Ovary (tissue), 9 donors: Measurements from ENCODE around the gene DHRS4L2. TPM values are rescaled to one million over a fixed set of nuclear protein-coding genes. Genes with fewer than 3 reads are reported as not detected.
"Not testable (repeated sequence)": the region's sequence is repeated elsewhere in the genome, so short reads cannot be mapped to it uniquely, and the experiment has no call there.

ENCODE experiments used
- DNase-seq, 5 donors: peaks; one replicate each; pipeline ENCODE4 v3.0.0-alpha.2; 2019 to 2020
- H3K27ac ChIP-seq, 2 donors: fragments of 200-600 bp; one replicate each; pipeline versions ENCODE4 v1.5.1 to v1.8.0; 2019 to 2022
- H3K27me3 ChIP-seq: fragments of 200-600 bp; one replicate; pipeline ENCODE4 v1.8.0; 2022
- H3K36me3 ChIP-seq: fragments of 200-600 bp; sonication (generic); one replicate; pipeline ENCODE4 v1.5.1; 2019
- H3K4me1 ChIP-seq: one replicate; pipeline ENCODE4 v1.8.1; 2013; ENCODE audit warnings: mild to moderate bottlenecking, moderate library complexity; ENCODE audit not compliant: insufficient read depth
- H3K4me3 ChIP-seq: fragments of 200-600 bp; sonication (generic); one replicate; pipeline ENCODE4 v1.5.1; 2017
- H3K9me3 ChIP-seq, 2 donors: fragments of 200-600 bp in 1 of 2; sonication (generic) in 1 of 2; one replicate each; pipeline versions ENCODE4 v1.5.1 to v1.8.1; 2013 to 2019; ENCODE audit warnings: mild to moderate bottlenecking in 1 of 2, moderate library complexity in 1 of 2
- CTCF ChIP-seq, 3 donors: fragments of 450-650 bp in 2 of 3; fragments of 200-600 bp in 1 of 3; IDR thresholded peaks; one replicate each; pipeline versions ENCODE4 v1.5.1 to v1.8.0; 2016 to 2022; ENCODE audit warnings: antibody characterized with exemption in 3 of 3, mild to moderate bottlenecking in 1 of 3
- EP300 ChIP-seq: sonication (generic); formaldehyde crosslinking; IDR thresholded peaks from one replicate; pipeline ENCODE4 v1.6.1; 2017; ENCODE audit warnings: antibody characterized with exemption
- POLR2A ChIP-seq: fragments of 450-650 bp; IDR thresholded peaks from one replicate; pipeline ENCODE4 v1.6.1; 2017; ENCODE audit warnings: antibody characterized with exemption, mild to moderate bottlenecking, moderate library complexity
- WGBS, 3 donors: extraction: QIAGEN DNeasy Blood & Tissue Kit in 1 of 3; methylation state at CpG; one replicate each; pipeline versions ENCODE4 v1.1.5 to v1.1.7; 2013 to 2017; 5-methylcytosine and 5-hydroxymethylcytosine counted together
- intact Hi-C, 4 donors: fragments of 100-400 bp; cut with DNase I; formaldehyde crosslinking; loops; one replicate each; pipeline versions ENCODE4 v1.11.0 to v1.15.1; 2022 to 2023
- polyA plus RNA-seq, 2 donors: library from polyadenylated mRNA; stranded (reverse); fragments of 200-250 nt in 1 of 2; fragments of 350-450 nt in 1 of 2; fragmentation: Illumina TruSeq in 1 of 2; extraction: RNeasy Lipid Tissue Mini Kit (QIAGEN cat#74804) in 1 of 2; gene quantifications; one replicate each; pipeline ENCODE4 v1.2.3, GENCODE V29; 2013 to 2014
- total RNA-seq, 7 donors: library from RNA; depleted of rRNA in 2 of 7; stranded (reverse); fragments of >200 nt in 2 of 7; fragmentation: NEBNext Ultra II Directional in 3 of 7; extraction: Animal tissue kit (Norgen Biotek cat#: 25700) in 3 of 7; gene quantifications; one replicate each; pipeline versions ENCODE4 v1.1.0 to v1.2.4, GENCODE V29; 2016 to 2023
- donor health status: DM: no; HTN: no; CAD: no; lungs with moderate emphysema.
- donor health status: DM: no; HTN: no; CAD: no.
- donor health status: Bipolar disorder and iron deficiency.
- donor health status: DM: yes; HTN: yes; CAD: no.
- donor health status: DM: no; HTN: no; CAD: no.
- donor health status: DM: yes; HTN: yes; CAD: no.

Gene DHRS4L2
- total and polyA plus RNA-seq, 9 donors, result 7.7 to 33.1 (median 19.5) TPM

- WGBS, 3 donors, result 0% methylated on average over 43 to 44 of the region's 44 CpGs
- Histone ChIP-seq H3K4me3 (peak within 1 kb of the TSS; percentile 75), H3K9me3 (no peaks in the 10 kb centered on the region), H3K27ac (peak within 1 kb of the TSS; percentile 57 to 86), H3K4me1 (peaks cover 7% of the 10 kb centered on the region), H3K27me3 (no peaks in the 10 kb centered on the region), H3K36me3 (no peaks in the 10 kb centered on the region)
- TF ChIP-seq POLR2A (peak; percentile 39), EP300 (no peak), CTCF (IDR thresholded peaks at IDR 0.05) (peak; percentile 82 to 90 (median 87))
- intact Hi-C loops, result loop anchor here in 1 of 4 donors (5.0 kb wide), 1 partner anchor 366 kb away; no protein-coding TSS in a partner anchor
- peak; percentile 84 to 93 (median 85) for DNase-seq
Observed at GRCh38 chr14:23953464-23954278, 35.1 kb upstream of the DHRS4L2 start, which contains the start of gene DHRS4. TSS of gene DHRS4 (plus strand) at chr14:23953770. CDS start at chr14:23953789, 19 bp downstream.

GRCh38 chr14:23954279-23954614, 34.5 kb upstream of the DHRS4L2 start:
- intact Hi-C loops, result loop anchor here in 1 of 4 donors (5.0 kb wide), 1 partner anchor 367 kb away; no protein-coding TSS in a partner anchor
- H3K4me1 ChIP-seq, DNase-seq, H3K27me3 ChIP-seq, H3K9me3 ChIP-seq, H3K36me3 ChIP-seq: not testable (repeated sequence)
- Histone ChIP-seq H3K27ac (peak overlapping the region; percentile 57 to 86), H3K4me3 (peak overlapping the region; percentile 75)
- 4 to 7% (median 5%) methylated on average over 6 of the region's 6 CpGs for WGBS, 3 donors

GRCh38 chr14:23954965-23955364, 33.8 kb upstream of the DHRS4L2 start:
- not testable (repeated sequence) for H3K27ac ChIP-seq, H3K4me3 ChIP-seq, H3K4me1 ChIP-seq, H3K9me3 ChIP-seq, H3K36me3 ChIP-seq, H3K27me3 ChIP-seq
- intact Hi-C loops, result loop anchor here in 1 of 4 donors (5.0 kb wide), 1 partner anchor 368 kb away; no protein-coding TSS in a partner anchor
- WGBS, 3 donors, result 25 to 50% (median 29%) methylated on average over 20 of the region's 20 CpGs
- peak; percentile 24 to 65 (median 54) for DNase-seq

GRCh38 chr14:23955811-23956210, 32.9 kb upstream of the DHRS4L2 start:
- intact Hi-C loops, H3K4me1 ChIP-seq, H3K27ac ChIP-seq: not testable (repeated sequence)

GRCh38 chr14:23957913-23958569, 30.7 kb upstream of the DHRS4L2 start:
- H3K4me1 ChIP-seq, H3K9me3 ChIP-seq, H3K36me3 ChIP-seq, DNase-seq, H3K27ac ChIP-seq, intact Hi-C loops, H3K27me3 ChIP-seq, H3K4me3 ChIP-seq: not testable (repeated sequence)
- WGBS, 3 donors, result 90 to 93% (median 92%) methylated on average over 9 of the region's 9 CpGs

More at GRCh38 chr14:23955811-23956210, 32.9 kb upstream of the DHRS4L2 start:
- WGBS, 3 donors, result 81 to 83% (median 81%) methylated on average over 2 of the region's 2 CpGs
- not testable (repeated sequence) for H3K9me3 ChIP-seq, H3K4me3 ChIP-seq, DNase-seq, H3K36me3 ChIP-seq, H3K27me3 ChIP-seq

- H3K4me3 ChIP-seq, H3K9me3 ChIP-seq, H3K27ac ChIP-seq, H3K27me3 ChIP-seq, H3K4me1 ChIP-seq, intact Hi-C loops, DNase-seq, H3K36me3 ChIP-seq: not testable (repeated sequence)
Observed at GRCh38 chr14:23960899-23961298, 27.8 kb upstream of the DHRS4L2 start.

GRCh38 chr14:23961704-23962103, 27.0 kb upstream of the DHRS4L2 start:
- 100% methylated on average over 1 of the region's 2 CpGs for WGBS, 3 donors
- DNase-seq, H3K36me3 ChIP-seq, H3K27me3 ChIP-seq, intact Hi-C loops, H3K4me1 ChIP-seq, H3K27ac ChIP-seq, H3K4me3 ChIP-seq, H3K9me3 ChIP-seq: not testable (repeated sequence)

GRCh38 chr14:23969130-23969480, 19.6 kb upstream of the DHRS4L2 start:
- H3K4me3 ChIP-seq, H3K36me3 ChIP-seq, H3K27ac ChIP-seq, H3K27me3 ChIP-seq, DNase-seq, intact Hi-C loops, H3K9me3 ChIP-seq, H3K4me1 ChIP-seq: not testable (repeated sequence)
- 0 to 63% methylated on average over 1 of the region's 9 CpGs; no CpG with 5 or more reads in 1 of the 3 donors for WGBS, 3 donors

- peak; percentile 77 to 82 (median 80) for DNase-seq
- not testable (repeated sequence) for H3K27ac ChIP-seq, H3K4me1 ChIP-seq, H3K9me3 ChIP-seq, H3K27me3 ChIP-seq, H3K36me3 ChIP-seq
- 6 to 13% (median 8%) methylated on average over 28 to 58 of the region's 61 CpGs for WGBS, 3 donors
- H3K4me3 ChIP-seq, result peak overlapping the region; percentile 41
- intact Hi-C loops, result loop anchor here in 2 of 4 donors (5.0 kb wide), 1 partner anchor 48 kb away; no protein-coding TSS in a partner anchor
Observed at GRCh38 chr14:23969481-23970282, 19.0 kb upstream of the DHRS4L2 start.

GRCh38 chr14:23970283-23970659, 18.5 kb upstream of the DHRS4L2 start:
- not testable (repeated sequence) for H3K27me3 ChIP-seq, H3K36me3 ChIP-seq, H3K9me3 ChIP-seq, H3K4me3 ChIP-seq, H3K27ac ChIP-seq, H3K4me1 ChIP-seq, DNase-seq
- whole genome bisulfite sequencing, 3 donors, result 66 to 87% (median 84%) methylated on average over 12 to 15 of the region's 15 CpGs
- intact Hi-C loops, result loop anchor here in 2 of 4 donors (5.0 kb wide), 1 partner anchor 47 kb away; no protein-coding TSS in a partner anchor
